Hepatocyte (in vitro differentiated cells): Measurements from ENCODE around the gene ZNF771.

Experiments
- EZH2 ChIP-seq: fragments of 200-600 bp; sonication (generic); IDR thresholded peaks from 2 replicates; pipeline ENCODE4 v1.6.1; 2016; ENCODE audit warnings: antibody characterized with exemption, mild to moderate bottlenecking, borderline replicate concordance
- EZH2phosphoT487 ChIP-seq: fragments of 200-600 bp; sonication (generic); IDR thresholded peaks from one replicate; pipeline ENCODE4 v1.6.1; 2018; ENCODE audit warnings: antibody characterized with exemption, mild to moderate bottlenecking, low read depth, moderate library complexity; ENCODE audit not compliant: unreplicated experiment, severe bottlenecking
- TF ChIP-seq, protein P1 (sequence below): fragments of 200-600 bp; sonication (generic); IDR thresholded peaks from 2 replicates; pipeline ENCODE4 v1.5.1; 2016; ENCODE audit warnings: antibody characterized with exemption, mild to moderate bottlenecking; ENCODE audit not compliant: poor library complexity

DNA sequence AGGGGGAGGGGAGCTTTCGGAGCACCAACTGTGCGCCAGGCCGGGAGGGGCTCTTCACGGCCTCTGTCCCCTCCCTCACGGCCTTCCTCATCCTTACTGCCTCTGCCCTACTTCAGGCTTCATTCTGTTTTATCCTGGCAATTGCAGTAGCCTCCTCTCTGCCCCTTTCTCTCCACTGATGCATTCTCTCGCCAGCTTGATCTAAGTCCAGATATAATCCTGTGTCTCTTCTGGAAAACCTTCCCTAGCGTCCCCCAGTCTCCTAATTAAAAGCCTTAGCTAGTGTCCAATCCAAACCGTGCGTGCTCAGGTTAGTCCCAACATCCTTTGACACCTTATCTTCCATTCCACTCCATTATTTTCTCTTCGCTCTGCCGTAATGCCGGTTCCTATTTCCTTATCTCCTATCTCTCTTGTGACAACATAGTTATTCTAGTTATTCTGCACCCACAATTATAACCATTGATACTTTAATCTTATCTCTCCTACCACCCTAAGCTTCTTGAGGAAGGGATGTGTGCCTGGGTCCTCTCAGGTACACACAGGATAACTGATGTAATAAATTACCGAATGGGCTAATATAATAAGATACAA lies 11.3 kb upstream of the ZNF771 start:
- TF ChIP-seq, protein P1, sequence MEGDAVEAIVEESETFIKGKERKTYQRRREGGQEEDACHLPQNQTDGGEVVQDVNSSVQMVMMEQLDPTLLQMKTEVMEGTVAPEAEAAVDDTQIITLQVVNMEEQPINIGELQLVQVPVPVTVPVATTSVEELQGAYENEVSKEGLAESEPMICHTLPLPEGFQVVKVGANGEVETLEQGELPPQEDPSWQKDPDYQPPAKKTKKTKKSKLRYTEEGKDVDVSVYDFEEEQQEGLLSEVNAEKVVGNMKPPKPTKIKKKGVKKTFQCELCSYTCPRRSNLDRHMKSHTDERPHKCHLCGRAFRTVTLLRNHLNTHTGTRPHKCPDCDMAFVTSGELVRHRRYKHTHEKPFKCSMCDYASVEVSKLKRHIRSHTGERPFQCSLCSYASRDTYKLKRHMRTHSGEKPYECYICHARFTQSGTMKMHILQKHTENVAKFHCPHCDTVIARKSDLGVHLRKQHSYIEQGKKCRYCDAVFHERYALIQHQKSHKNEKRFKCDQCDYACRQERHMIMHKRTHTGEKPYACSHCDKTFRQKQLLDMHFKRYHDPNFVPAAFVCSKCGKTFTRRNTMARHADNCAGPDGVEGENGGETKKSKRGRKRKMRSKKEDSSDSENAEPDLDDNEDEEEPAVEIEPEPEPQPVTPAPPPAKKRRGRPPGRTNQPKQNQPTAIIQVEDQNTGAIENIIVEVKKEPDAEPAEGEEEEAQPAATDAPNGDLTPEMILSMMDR, result no peak
- TF ChIP-seq EZH2phosphoT487 (no peak), EZH2 (no peak)
